Neuron (in vitro differentiated cells): Measurements from ENCODE around the gene FBXW11.
"Not testable (repeated sequence)": the region's sequence is repeated elsewhere in the genome, so short reads cannot be mapped to it uniquely, and the experiment has no call there.

Experiments
- H2AFZ ChIP-seq: one replicate; pipeline ENCODE4 v1.6.1; 2013; ENCODE audit warnings: low read depth, mild to moderate bottlenecking, inconsistent platforms, low read length, moderate library complexity
- H3K27me3 ChIP-seq: one replicate; pipeline ENCODE4 v1.6.1; 2013; ENCODE audit warnings: low read length; ENCODE audit not compliant: insufficient read depth
- H3K36me3 ChIP-seq: one replicate; pipeline ENCODE4 v1.6.1; 2013; ENCODE audit warnings: low read length; ENCODE audit not compliant: insufficient read depth
- H3K4me1 ChIP-seq: one replicate; pipeline ENCODE4 v1.6.1; 2013; ENCODE audit warnings: low read length; ENCODE audit not compliant: insufficient read depth
- H3K4me3 ChIP-seq: 2 replicates; pipeline ENCODE4 v1.5.1; 2013; ENCODE audit warnings: mild to moderate bottlenecking, low read length, moderate library complexity
- H3K9me3 ChIP-seq: one replicate; pipeline ENCODE4 v1.6.1; 2013; ENCODE audit warnings: low read length

Gene FBXW11

GRCh38 chr5:171989946-171990712, 16.3 kb downstream of the FBXW11 start:
- H3K27me3 ChIP-seq: no peaks in the 10 kb centered on the region
- no peak overlapping the region for H2AFZ ChIP-seq
- H3K4me3 ChIP-seq: no peak overlapping the region
- peaks cover 8% of the 10 kb centered on the region for H3K9me3 ChIP-seq
- H3K36me3 ChIP-seq: peaks cover 25% of the 10 kb centered on the region
- H3K4me1 ChIP-seq: no peaks in the 10 kb centered on the region

- peaks cover 23% of the 10 kb centered on the region for H3K36me3 ChIP-seq
- H3K4me3 ChIP-seq: no peak overlapping the region
- H3K4me1 ChIP-seq: no peaks in the 10 kb centered on the region
- no peak overlapping the region for H2AFZ ChIP-seq
- H3K9me3 ChIP-seq: peaks cover 8% of the 10 kb centered on the region
- H3K27me3 ChIP-seq: no peaks in the 10 kb centered on the region
Observed at GRCh38 chr5:171989276-171989675, 17.2 kb downstream of the FBXW11 start.

- no peak overlapping the region for H3K4me3 ChIP-seq
- H3K9me3 ChIP-seq: peaks cover 8% of the 10 kb centered on the region
- H2AFZ ChIP-seq: no peak overlapping the region
- H3K36me3 ChIP-seq: peaks cover 20% of the 10 kb centered on the region
- no peaks in the 10 kb centered on the region for H3K4me1 ChIP-seq
- no peaks in the 10 kb centered on the region for H3K27me3 ChIP-seq
Observed at GRCh38 chr5:171986772-171987171, 19.7 kb downstream of the FBXW11 start.

- H2AFZ ChIP-seq: no peak overlapping the region
- peaks cover 8% of the 10 kb centered on the region for H3K9me3 ChIP-seq
- peaks cover 13% of the 10 kb centered on the region for H3K36me3 ChIP-seq
- H3K27me3 ChIP-seq: no peaks in the 10 kb centered on the region
- no peak overlapping the region for H3K4me3 ChIP-seq
- peaks cover 3% of the 10 kb centered on the region for H3K4me1 ChIP-seq
Observed at GRCh38 chr5:171984748-171985419, 21.6 kb downstream of the FBXW11 start.

- H3K27me3 ChIP-seq: no peaks in the 10 kb centered on the region
- no peak overlapping the region for H2AFZ ChIP-seq
- peaks cover 7% of the 10 kb centered on the region for H3K36me3 ChIP-seq
- peaks cover 3% of the 10 kb centered on the region for H3K4me1 ChIP-seq
- H3K9me3 ChIP-seq: peaks cover 13% of the 10 kb centered on the region
- H3K4me3 ChIP-seq: no peak overlapping the region
Observed at GRCh38 chr5:171981847-171982246, 24.6 kb downstream of the FBXW11 start.

- Histone ChIP-seq H3K4me3 (no peak overlapping the region), H3K4me1 (peaks cover 3% of the 10 kb centered on the region), H3K36me3 (peaks cover 4% of the 10 kb centered on the region), H3K27me3 (no peaks in the 10 kb centered on the region), H3K9me3 (peaks cover 10% of the 10 kb centered on the region), H2AFZ (no peak overlapping the region)
Observed at GRCh38 chr5:171980792-171981191, 25.6 kb downstream of the FBXW11 start.

- H3K4me1 ChIP-seq: peaks cover 3% of the 10 kb centered on the region
- no peak overlapping the region for H3K4me3 ChIP-seq
- peaks cover 10% of the 10 kb centered on the region for H3K9me3 ChIP-seq
- peaks cover 4% of the 10 kb centered on the region for H3K36me3 ChIP-seq
- no peaks in the 10 kb centered on the region for H3K27me3 ChIP-seq
- H2AFZ ChIP-seq: no peak overlapping the region
Observed at GRCh38 chr5:171979606-171980005, 26.8 kb downstream of the FBXW11 start.

GRCh38 chr5:171978519-171978918, 27.9 kb downstream of the FBXW11 start:
- no peaks in the 10 kb centered on the region for H3K36me3 ChIP-seq
- no peak overlapping the region for H2AFZ ChIP-seq
- no peaks in the 10 kb centered on the region for H3K27me3 ChIP-seq
- no peak overlapping the region for H3K4me3 ChIP-seq
- peaks cover 10% of the 10 kb centered on the region for H3K9me3 ChIP-seq
- peaks cover 3% of the 10 kb centered on the region for H3K4me1 ChIP-seq

- peaks cover 3% of the 10 kb centered on the region for H3K4me1 ChIP-seq
- no peak overlapping the region for H2AFZ ChIP-seq
- H3K4me3 ChIP-seq: no peak overlapping the region
- no peaks in the 10 kb centered on the region for H3K36me3 ChIP-seq
- H3K9me3 ChIP-seq: peaks cover 10% of the 10 kb centered on the region
- H3K27me3 ChIP-seq: no peaks in the 10 kb centered on the region
Observed at GRCh38 chr5:171978016-171978415, 28.4 kb downstream of the FBXW11 start.

- H3K27me3 ChIP-seq, H3K4me3 ChIP-seq, H3K4me1 ChIP-seq, H3K36me3 ChIP-seq, H2AFZ ChIP-seq: not testable (repeated sequence)
- H3K9me3 ChIP-seq: peaks cover 10% of the 10 kb centered on the region
Observed at GRCh38 chr5:171977244-171977950, 29.0 kb downstream of the FBXW11 start.

GRCh38 chr5:171975877-171976667, 30.4 kb downstream of the FBXW11 start:
- peaks cover 10% of the 10 kb centered on the region for H3K4me1 ChIP-seq
- no peaks in the 10 kb centered on the region for H3K36me3 ChIP-seq
- no peaks in the 10 kb centered on the region for H3K27me3 ChIP-seq
- H3K4me3 ChIP-seq: no peak overlapping the region
- H3K9me3 ChIP-seq: peaks cover 10% of the 10 kb centered on the region
- no peak overlapping the region for H2AFZ ChIP-seq

GRCh38 chr5:171975262-171975876, 31.1 kb downstream of the FBXW11 start:
- Histone ChIP-seq H2AFZ (no peak overlapping the region), H3K4me3 (no peak overlapping the region), H3K9me3 (peaks cover 10% of the 10 kb centered on the region), H3K4me1 (peaks cover 14% of the 10 kb centered on the region), H3K36me3 (no peaks in the 10 kb centered on the region), H3K27me3 (no peaks in the 10 kb centered on the region)
